Stimulated activated CD4-positive, alpha-beta T cell treated with anti-CD3 and anti-CD28 coated beads, Interleukin-1b, Interleukin-23, amount 100 ng/mL, for 1 hour (primary cell): ENCODE measurements around the gene MOCS1.
A peak's percentile ranks its signal among the peaks of the same experiment; 100 is the strongest.

Experiments used
- DNase-seq, 2 donors: peaks; one replicate each; pipeline ENCODE4 v3.0.0-alpha.2; 2020; ENCODE audit warnings: low read depth in 2 of 2

MOCS1 gene

DNA sequence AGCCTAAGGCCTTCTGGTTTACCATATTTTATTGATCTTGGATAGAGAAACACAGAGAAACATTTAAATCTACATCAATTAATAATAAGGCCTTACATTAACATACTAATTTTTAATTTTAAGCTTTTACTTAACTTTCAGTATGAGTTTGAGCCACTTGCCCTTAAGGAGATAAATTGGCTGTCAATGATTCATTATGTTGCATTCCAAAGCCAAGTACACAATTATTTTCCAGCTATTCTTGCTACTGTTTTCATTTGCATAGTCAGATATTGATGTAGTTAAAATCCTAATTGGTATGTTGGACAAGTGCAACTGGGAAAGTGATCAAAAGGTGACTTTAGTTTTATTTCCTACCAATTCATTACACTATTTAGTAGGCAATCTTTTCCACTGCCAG is 58.2 kb downstream of the MOCS1 start:
- no peak for DNase-seq

DNA sequence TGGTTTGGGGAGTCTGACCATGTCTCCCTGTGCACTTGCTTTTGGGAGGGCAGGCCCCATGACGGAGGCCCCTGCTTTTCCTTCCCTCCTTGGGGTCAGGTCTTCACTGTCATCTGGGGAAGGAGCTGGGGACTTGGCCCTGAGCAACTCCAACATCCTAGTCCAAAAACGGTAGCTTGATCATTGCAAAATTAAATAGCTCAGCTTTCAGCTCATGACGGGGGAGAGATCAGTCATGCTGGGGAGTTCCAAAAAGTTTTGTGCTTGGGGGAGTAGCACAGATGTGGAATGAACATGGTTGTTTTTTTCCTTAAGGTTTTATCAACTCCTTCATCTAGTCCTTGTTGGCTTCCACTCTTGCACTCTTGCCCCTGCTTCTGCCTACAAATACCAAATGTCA is 60.8 kb downstream of the MOCS1 start:
- no peak for DNase-seq

DNA sequence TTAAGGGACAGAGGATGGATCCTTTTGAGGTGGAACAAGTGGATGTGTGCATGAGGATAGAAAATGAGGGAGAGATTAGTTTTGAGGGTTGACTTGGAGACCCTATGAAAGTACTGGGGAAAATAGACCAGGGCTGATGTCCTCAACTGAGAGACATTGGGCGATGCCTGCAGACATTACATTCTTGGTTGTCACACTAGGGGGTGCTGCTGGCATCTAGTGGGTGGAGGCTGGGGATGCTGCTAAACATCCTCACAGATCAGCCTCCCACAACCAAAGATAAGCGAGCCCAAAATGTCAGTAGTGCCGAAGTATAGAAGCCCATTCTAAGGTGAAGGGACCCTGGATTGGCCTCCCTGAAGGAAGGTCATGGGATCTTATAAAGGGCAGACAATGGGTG is 63.3 kb downstream of the MOCS1 start:
- DNase-seq, result no peak

DNA sequence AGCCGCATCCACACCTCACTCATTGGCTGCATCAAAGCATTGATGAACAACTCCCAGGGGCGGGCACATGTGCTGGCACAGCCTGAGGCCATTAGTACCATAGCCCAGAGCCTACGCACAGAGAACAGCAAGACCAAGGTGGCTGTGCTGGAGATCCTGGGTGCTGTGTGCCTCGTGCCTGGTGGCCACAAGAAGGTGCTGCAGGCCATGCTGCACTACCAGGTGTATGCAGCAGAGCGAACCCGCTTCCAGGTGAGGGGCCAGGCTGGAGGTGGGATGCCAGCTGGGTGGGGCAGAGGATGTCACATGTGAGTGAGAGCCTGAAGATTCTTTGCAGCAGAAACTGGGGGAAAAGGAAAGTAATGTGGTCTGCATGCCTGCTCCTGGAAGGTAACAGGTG is 66.7 kb downstream of the MOCS1 start:
- DNase-seq, result no peak

DNA sequence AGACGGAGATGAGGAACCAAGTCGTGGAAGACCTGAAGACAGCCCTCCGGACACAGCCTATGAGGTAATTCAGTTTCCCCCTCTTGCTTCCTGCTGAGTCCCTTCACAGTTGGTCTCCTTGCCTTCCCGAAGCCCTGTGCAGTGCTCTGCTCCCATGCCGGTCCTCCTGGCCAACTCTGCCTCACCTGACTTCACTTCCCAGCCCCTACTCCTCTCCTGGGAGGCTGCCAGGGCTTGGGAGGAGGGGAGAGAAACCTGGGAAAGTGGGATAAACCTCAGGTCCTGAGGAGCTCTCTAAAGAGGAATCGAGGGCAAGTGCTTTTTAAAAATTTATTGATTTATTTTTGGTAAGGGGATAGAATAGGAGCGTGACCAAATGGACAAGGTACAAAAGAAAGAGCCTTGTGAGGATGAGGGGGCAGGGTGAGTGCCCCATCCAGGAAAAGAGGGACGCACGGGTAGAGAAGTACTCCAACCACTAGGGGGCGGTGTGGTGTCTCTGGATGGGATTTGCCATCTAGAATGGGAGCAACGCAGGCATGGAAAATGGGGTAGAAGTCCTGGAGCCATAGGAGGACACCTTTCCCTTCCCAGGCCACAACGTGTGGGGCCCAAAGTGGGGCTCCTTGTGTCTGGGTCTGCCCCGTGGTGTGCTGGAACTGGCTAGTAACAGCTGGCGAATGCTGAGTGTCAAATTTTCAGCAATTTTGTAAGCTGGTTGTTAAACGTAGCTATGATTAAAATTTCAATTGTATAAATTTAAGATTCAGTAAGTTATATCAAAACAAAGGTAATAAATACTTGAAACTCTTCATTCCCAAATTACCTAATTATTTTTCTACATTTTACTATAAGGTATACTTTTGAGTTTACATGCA is 69.0 kb downstream of the MOCS1 start:
- DNase-seq, result peak in 1 of 2 donors; percentile 27

DNA sequence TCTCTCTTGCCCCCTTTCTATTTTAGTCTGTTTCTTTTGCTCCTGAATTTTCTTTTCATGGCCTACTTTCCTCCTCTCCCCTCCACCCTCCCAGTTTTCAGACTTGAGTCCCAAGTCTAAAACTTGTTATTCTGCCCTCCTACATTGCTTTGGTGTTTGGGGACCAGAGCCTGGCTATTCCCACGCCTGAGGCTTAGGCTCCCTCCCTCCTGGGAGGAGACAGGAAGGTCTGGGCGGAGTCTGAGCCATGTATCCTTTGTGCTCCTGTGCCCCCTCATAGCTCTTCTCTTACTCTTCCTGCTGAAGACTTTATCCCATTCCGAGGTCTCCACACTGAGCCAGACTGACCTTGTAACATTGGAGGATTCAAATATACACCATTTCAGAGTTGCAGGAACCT is 72.6 kb downstream of the MOCS1 start:
- DNase-seq, result no peak

DNA sequence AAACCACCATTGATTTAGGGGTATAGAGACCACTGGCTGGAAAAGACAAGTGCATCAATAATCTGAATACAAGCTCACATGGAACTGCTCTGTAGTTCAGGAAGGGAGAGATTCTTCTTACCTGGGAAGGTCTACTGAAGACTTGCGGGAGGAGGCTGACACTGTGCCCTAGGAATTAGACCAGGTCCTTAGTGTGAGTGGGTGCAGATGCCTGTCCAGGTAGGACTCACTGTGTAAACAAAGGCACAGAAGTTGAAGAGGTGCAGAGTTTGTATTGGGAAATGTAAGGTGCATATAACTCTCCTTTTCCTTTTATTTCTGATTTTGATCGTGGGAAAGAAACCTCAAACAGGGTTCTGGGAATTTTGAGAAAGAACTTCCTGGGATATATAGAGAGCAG is 75.2 kb downstream of the MOCS1 start:
- no peak for DNase-seq

DNA sequence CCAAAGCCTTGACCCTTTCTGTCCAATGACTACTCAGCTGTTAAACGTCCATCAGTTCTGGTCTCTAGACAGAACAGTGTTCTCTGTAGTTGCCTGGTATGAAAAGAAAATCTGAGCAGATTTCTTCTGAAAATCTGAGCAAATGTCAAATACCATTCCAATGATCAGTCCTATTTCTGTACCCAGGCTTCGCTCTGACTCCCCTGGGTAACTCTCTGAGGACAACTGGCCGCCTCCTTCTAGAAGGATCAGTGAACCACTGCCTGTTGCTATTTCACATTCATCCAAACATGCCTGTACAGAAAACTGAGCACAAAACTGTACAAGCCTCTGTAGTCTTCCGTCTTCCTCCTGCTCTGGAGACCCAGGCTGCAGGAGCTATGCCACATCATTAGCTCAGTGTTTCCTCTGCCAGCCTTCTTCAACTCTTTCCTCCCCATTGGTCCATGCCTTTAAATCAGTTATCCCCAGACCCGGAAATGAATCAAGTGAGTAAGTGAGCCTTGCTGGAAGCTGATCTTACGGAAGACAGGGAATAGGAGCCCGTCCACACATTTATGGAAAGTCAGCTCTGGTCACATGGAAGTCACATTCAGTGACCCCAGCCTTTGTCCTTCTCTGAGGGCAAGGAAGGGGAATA is 78.8 kb downstream of the MOCS1 start:
- DNase-seq, result no peak
